NT2/D1 (cell line): ENCODE measurements around the gene SMIM36.

ENCODE experiments used
- SUZ12 ChIP-seq: IDR thresholded peaks from 2 replicates; pipeline ENCODE4 v1.6.1; 2011; ENCODE audit not compliant: insufficient read length, insufficient read depth; ENCODE audit errors: extremely low read depth
- YY1 ChIP-seq: IDR thresholded peaks from 2 replicates; pipeline ENCODE4 v1.6.1; 2011; ENCODE audit not compliant: insufficient read length, insufficient read depth

DNA sequence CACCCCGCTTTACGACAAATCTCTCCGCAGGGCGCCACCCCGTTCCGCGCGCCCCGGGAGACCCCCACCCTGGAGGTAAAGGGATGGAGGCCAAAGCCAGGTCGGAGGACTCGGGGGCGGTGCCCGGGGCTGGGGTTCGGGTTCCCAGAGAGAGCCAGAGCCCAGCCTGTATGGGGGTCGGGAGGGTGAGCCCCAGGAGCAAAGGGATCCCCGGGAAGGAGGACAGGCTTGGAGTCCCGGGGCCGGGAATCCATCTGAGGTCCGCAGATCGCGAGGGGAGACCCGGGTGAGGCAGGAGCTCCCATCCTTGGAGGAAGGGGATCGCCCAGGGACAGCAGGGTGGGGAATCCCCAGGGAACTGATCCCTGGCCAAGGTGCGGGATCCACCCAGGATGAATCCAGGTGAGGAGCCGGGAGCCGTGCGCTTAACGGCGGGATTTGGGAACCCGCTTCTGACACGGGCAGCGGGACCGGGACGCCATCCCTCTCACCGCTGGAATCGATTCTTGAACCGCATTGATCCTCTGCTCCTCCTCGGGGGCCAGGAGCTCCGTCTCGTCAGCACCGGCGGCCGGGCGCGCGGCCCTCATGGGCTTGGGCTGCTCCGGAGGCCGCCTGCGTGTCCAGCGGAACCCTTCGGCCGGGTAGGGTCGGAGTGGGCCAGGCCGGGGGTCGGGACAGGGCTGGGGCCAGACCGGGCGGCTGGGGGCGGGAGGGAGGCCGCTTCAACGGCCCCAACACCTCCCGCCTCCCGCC, 89.9 kb downstream of the SMIM36 start, which contains the start of gene MMD:
- TF ChIP-seq YY1 (no peak), SUZ12 (no peak)
